ENCODE measurements around the gene PLIN1. TPM values are rescaled to one million over a fixed set of nuclear protein-coding genes. Genes with fewer than 3 reads are reported as not detected.

The PLIN1 gene
- total RNA-seq, 1 donor from 2014 or later, result 0.07 TPM

DNA sequence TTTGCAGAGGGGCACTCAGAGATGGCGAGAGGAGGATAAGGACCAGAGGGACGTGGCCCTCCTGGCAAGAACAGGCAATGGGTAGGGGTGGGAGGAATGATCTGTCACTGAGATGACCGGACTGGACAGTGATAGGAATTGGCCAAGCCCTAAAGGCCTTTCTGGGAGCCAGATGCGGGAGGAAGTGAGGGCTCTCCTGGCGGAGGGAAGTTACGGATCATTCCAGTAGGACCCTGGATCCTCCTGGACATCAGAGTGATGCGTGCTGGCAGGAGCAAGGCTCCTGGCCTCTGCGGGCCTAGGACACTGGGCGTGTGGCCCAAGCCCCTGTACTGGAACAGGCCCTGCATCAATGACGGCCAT lies 47.3 kb downstream of the PLIN1 start:
- H3K36me3 Mint-ChIP-seq, result peaks cover 57% of the 10 kb centered on the region

DNA sequence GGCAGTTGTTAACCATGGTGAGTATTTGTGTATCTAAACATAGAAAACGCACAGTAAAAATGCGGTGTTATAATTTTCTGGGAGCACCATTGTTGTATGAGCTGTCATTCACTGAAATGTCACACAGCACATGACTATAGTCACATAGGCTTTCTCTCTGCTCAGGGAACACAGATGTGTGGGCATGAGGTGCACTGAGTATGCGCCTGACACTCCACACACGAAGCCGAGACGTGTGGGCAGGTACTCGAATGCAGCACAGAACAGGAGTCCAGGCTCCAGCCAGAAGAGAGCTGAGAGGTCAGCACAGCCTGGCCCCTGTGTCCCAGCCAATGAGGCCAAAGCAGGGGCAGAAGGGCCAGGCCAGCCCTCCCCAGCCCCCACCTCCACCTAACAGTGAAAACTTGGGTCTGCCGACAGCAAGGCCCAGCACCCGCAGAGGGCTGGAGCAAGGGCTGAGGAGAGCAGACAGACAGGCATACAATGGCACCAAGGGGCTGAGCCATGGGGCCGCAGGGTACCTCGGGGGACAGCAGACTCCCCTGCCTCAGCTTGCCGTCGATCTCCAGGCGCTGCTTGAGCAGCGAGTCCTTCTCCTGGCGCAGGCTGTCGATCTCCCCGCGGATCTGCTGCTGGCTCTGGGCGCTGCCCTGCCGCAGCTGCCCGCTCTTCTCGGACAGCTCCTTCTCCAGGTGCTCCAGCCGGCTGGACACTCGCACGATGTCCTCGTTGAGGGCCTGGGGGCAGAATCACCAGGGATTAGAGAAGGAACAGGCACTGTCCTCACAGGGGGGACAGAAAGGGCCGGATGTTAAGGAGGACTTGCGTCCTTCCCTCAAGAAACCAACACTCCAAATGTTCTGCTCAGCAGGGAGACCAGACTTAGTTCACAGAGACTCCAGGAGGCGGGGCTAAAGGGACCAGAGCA lies 47.9 kb downstream of the PLIN1 start:
- peaks cover 61% of the 10 kb centered on the region for H3K36me3 Mint-ChIP-seq
- H3K36me3 ChIP-seq, result peaks cover 10% of the 10 kb centered on the region

More for the DNA sequence above, 47.3 kb downstream of the PLIN1 start:
- Mint-ChIP-seq H3K9me3 (peaks cover 22% of the 10 kb centered on the region), H3K4me3 (no peak overlapping the region), H3K27ac (peak overlapping the region; percentile 13), H3K4me1 (peaks cover 4% of the 10 kb centered on the region), H3K27me3 (ENCODE audit: insufficient read depth, low read depth) (peaks cover 15% of the 10 kb centered on the region)
- Histone ChIP-seq H4K20me1 (ENCODE audit: low read depth) (no peaks in the 10 kb centered on the region), H3K9me3 (ENCODE audit: low read depth) (no peaks in the 10 kb centered on the region), H3K4me3 (no peak overlapping the region), H3K79me2 (ENCODE audit: low read depth) (no peaks in the 10 kb centered on the region), H3K36me3 (peaks cover 10% of the 10 kb centered on the region), H3F3A (ENCODE audit: low read depth) (no peaks in the 10 kb centered on the region), H3K9ac (no peak overlapping the region), H3K4me2 (no peak overlapping the region), H3K27ac (no peak overlapping the region), H3K4me1 (no peaks in the 10 kb centered on the region), H2AFZ (replicated peaks) (no peak overlapping the region), H3K27me3 (no peaks in the 10 kb centered on the region)
- DNase-seq (ENCODE audit: low spot score), result no peak
- no peak for TF ChIP-seq EZH2phosphoT487 (IDR thresholded peaks at IDR 0.05)
- TF ChIP-seq, protein P1, sequence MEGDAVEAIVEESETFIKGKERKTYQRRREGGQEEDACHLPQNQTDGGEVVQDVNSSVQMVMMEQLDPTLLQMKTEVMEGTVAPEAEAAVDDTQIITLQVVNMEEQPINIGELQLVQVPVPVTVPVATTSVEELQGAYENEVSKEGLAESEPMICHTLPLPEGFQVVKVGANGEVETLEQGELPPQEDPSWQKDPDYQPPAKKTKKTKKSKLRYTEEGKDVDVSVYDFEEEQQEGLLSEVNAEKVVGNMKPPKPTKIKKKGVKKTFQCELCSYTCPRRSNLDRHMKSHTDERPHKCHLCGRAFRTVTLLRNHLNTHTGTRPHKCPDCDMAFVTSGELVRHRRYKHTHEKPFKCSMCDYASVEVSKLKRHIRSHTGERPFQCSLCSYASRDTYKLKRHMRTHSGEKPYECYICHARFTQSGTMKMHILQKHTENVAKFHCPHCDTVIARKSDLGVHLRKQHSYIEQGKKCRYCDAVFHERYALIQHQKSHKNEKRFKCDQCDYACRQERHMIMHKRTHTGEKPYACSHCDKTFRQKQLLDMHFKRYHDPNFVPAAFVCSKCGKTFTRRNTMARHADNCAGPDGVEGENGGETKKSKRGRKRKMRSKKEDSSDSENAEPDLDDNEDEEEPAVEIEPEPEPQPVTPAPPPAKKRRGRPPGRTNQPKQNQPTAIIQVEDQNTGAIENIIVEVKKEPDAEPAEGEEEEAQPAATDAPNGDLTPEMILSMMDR (IDR thresholded peaks at IDR 0.05), result no peak
- TF ChIP-seq EZH2 (IDR thresholded peaks at IDR 0.05), result no peak

DNA sequence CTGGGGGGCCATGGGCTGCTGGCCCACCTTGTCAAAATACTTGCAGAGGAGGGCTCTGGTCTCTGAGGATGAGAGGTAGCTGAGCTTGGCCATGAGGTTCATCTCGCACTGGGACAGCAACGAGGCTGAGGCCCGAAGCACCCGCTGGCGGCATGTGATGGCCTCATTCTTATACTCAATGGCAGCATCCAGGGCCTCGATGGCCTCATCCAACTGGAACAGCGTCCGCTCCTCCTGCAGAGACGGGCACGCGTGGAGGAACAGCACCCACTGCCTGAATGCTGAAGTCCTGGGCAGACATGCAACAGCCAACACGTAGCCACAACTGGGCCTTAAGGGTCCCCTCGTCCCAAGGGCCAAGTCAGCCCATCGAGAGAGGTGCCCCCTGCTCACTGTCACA lies 48.9 kb downstream of the PLIN1 start:
- DNase-seq (ENCODE audit: low spot score), result no peak
- H3K4me1 ChIP-seq, result no peaks in the 10 kb centered on the region
- H3K9me3 ChIP-seq (ENCODE audit: low read depth), result no peaks in the 10 kb centered on the region
- no peak overlapping the region for H3K4me3 ChIP-seq
- Mint-ChIP-seq H3K36me3 (peaks cover 62% of the 10 kb centered on the region), H3K27me3 (ENCODE audit: insufficient read depth, low read depth) (peaks cover 21% of the 10 kb centered on the region), H3K4me1 (peaks cover 4% of the 10 kb centered on the region), H3K27ac (no peak overlapping the region), H3K4me3 (no peak overlapping the region), H3K9me3 (peaks cover 20% of the 10 kb centered on the region)
- H3K27ac ChIP-seq, result no peak overlapping the region
- H2AFZ ChIP-seq (replicated peaks), result no peak overlapping the region
- H3K79me2 ChIP-seq (ENCODE audit: low read depth), result no peaks in the 10 kb centered on the region
- H3K4me2 ChIP-seq, result no peak overlapping the region
- no peak overlapping the region for H3K9ac ChIP-seq
- TF ChIP-seq, protein P1 (IDR thresholded peaks at IDR 0.05), result no peak
- TF ChIP-seq EZH2 (IDR thresholded peaks at IDR 0.05) (no peak), EZH2phosphoT487 (IDR thresholded peaks at IDR 0.05) (no peak)
- H3K36me3 ChIP-seq, result peaks cover 10% of the 10 kb centered on the region
- peaks cover 8% of the 10 kb centered on the region for H4K20me1 ChIP-seq (ENCODE audit: low read depth)
- H3K27me3 ChIP-seq, result no peaks in the 10 kb centered on the region
- H3F3A ChIP-seq (ENCODE audit: low read depth), result no peaks in the 10 kb centered on the region

More for the DNA sequence above, 47.9 kb downstream of the PLIN1 start:
- no peaks in the 10 kb centered on the region for H3K9me3 ChIP-seq (ENCODE audit: low read depth)
- Mint-ChIP-seq H3K27me3 (ENCODE audit: insufficient read depth, low read depth) (peaks cover 21% of the 10 kb centered on the region), H3K4me1 (peaks cover 4% of the 10 kb centered on the region), H3K27ac (peak overlapping the region; percentile 13), H3K9me3 (peaks cover 22% of the 10 kb centered on the region), H3K4me3 (no peak overlapping the region)
- no peak overlapping the region for H3K9ac ChIP-seq
- TF ChIP-seq, protein P1 (IDR thresholded peaks at IDR 0.05), result no peak
- TF ChIP-seq EZH2 (IDR thresholded peaks at IDR 0.05) (no peak), EZH2phosphoT487 (IDR thresholded peaks at IDR 0.05) (no peak)
- no peak for DNase-seq (ENCODE audit: low spot score)
- no peak overlapping the region for H3K4me3 ChIP-seq
- no peaks in the 10 kb centered on the region for H3F3A ChIP-seq (ENCODE audit: low read depth)
- H3K79me2 ChIP-seq (ENCODE audit: low read depth), result no peaks in the 10 kb centered on the region
- no peak overlapping the region for H3K4me2 ChIP-seq
- H2AFZ ChIP-seq (replicated peaks), result no peak overlapping the region
- no peaks in the 10 kb centered on the region for H3K27me3 ChIP-seq
- H3K27ac ChIP-seq, result no peak overlapping the region
- peaks cover under 1% of the 10 kb centered on the region for H4K20me1 ChIP-seq (ENCODE audit: low read depth)
- H3K4me1 ChIP-seq, result no peaks in the 10 kb centered on the region

All from neural progenitor cell (in vitro differentiated cells).